Fibroblast of lung (primary cell): ENCODE data around the gene HPCAL1. TPM values are rescaled to one million over a fixed set of nuclear protein-coding genes. Genes with fewer than 3 reads are reported as not detected.
A peak's percentile ranks its signal among the peaks of the same experiment; 100 is the strongest.

Experiments used
- DNase-seq, 2 donors: peaks; one replicate each; pipeline versions ENCODE4 v3.0.0 to v3.0.0-alpha.2; 2010; ENCODE audit warnings: low read depth in 2 of 2
- H2AFZ ChIP-seq: 2 replicates; pipeline ENCODE4 v1.5.1; 2012; ENCODE audit warnings: low read length, control low read depth, inconsistent platforms
- H3K27ac ChIP-seq: 2 replicates; pipeline ENCODE4 v1.5.1; 2011; ENCODE audit warnings: low read length, control low read depth; ENCODE audit not compliant: insufficient read depth
- H3K27me3 ChIP-seq: 2 replicates; pipeline ENCODE4 v1.5.1; 2011; ENCODE audit warnings: mild to moderate bottlenecking, low read length; ENCODE audit not compliant: control insufficient read depth, insufficient read depth
- H3K36me3 ChIP-seq: 2 replicates; pipeline ENCODE4 v1.5.1; 2011; ENCODE audit warnings: low read length; ENCODE audit not compliant: control insufficient read depth, insufficient read depth
- H3K4me1 ChIP-seq: 2 replicates; pipeline ENCODE4 v1.5.1; 2011; ENCODE audit warnings: low read length; ENCODE audit not compliant: control insufficient read depth, insufficient read depth; ENCODE audit errors: extremely low read depth
- H3K4me2 ChIP-seq: 2 replicates; pipeline ENCODE4 v1.5.1; 2011; ENCODE audit warnings: low read length, control low read depth; ENCODE audit not compliant: insufficient read depth; ENCODE audit errors: extremely low read depth
- H3K4me3 ChIP-seq, 4 experiments: fragments of 200-600 bp in 1 of 4; sonication (generic) in 1 of 4; replicated peaks in 1 of 4; 2 replicates each; pipeline ENCODE4 v1.5.1; 2011 to 2016; ENCODE audit warnings: low read length in 4 of 4, low read depth in 3 of 4, mild to moderate bottlenecking in 3 of 4, control low read depth in 2 of 4, inconsistent platforms in 1 of 4, mixed read lengths in 1 of 4; ENCODE audit not compliant: insufficient read depth in 1 of 4; ENCODE audit errors: control extremely low read depth in 1 of 4
- H3K79me2 ChIP-seq: 2 replicates; pipeline ENCODE4 v1.5.1; 2012; ENCODE audit warnings: mild to moderate bottlenecking, low read length, inconsistent platforms; ENCODE audit not compliant: control insufficient read depth, insufficient read depth
- H3K9ac ChIP-seq: 2 replicates; pipeline ENCODE4 v1.5.1; 2011; ENCODE audit warnings: mild to moderate bottlenecking, low read length, control low read depth; ENCODE audit not compliant: insufficient read depth
- H3K9me3 ChIP-seq: 2 replicates; pipeline ENCODE4 v1.5.1; 2012; ENCODE audit warnings: low read depth, low read length; ENCODE audit not compliant: control insufficient read depth, insufficient read depth
- H4K20me1 ChIP-seq: 2 replicates; pipeline ENCODE4 v1.5.1; 2011; ENCODE audit warnings: low read length; ENCODE audit not compliant: control insufficient read depth, insufficient read depth; ENCODE audit errors: extremely low read depth
- EZH2 ChIP-seq: IDR thresholded peaks from 2 replicates; pipeline ENCODE4 v1.5.1; 2012; ENCODE audit warnings: low read length, control low read depth, mild to moderate bottlenecking; ENCODE audit errors: missing control alignments
- polyA plus RNA-seq, 2 donors: library from polyadenylated mRNA; depleted of rRNA in 1 of 2; stranded (reverse) in 1 of 2; unstranded in 1 of 2; fragments of >200 nt; gene quantifications; 2 replicates each; pipeline ENCODE4 v1.2.1, GENCODE V29; 2011 to 2012; ENCODE audit warnings: missing spikeins in 1 of 2
- total RNA-seq: library from RNA; depleted of rRNA; stranded (reverse); fragments of >200 nt; gene quantifications from 2 replicates; pipeline ENCODE4 v1.2.1, GENCODE V29; 2014
- TF ChIP-seq, protein P1 (sequence below), 2 donors: IDR thresholded peaks in 1 of 2; conservative IDR thresholded peaks in 1 of 2; 1 replicate in 1 of 2; 2 replicates in 1 of 2; pipeline ENCODE4 v1.5.1; 2011 to 2012; ENCODE audit warnings: low read length in 2 of 2, control low read depth in 1 of 2, inconsistent platforms in 1 of 2, low read depth in 1 of 2, mild to moderate bottlenecking in 1 of 2

The HPCAL1 gene
- total and polyA plus RNA-seq, 2 donors (not counting 1 experiment from before 2014, with no cell fraction given) = 11.4 to 34.5 TPM

DNA sequence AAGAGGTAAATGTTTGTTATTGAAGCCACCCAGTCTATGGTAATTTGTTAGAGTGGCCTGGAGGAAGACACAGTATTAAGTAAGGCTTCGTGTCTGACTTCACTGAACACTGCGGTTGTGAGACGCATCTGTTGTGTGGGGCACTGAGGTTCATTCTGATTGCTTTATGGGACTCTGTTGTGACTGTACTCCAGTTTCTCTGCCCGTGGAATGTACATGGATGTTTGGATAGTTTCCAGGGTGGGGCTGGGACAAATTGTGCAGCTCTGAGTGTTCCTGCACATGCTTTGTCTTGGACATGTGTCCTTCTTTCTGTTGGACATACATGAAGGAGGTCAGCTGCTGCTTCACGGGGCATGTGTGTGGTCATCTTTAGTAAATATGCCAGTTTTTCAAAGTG, 86.9 kb downstream of the HPCAL1 start:
- Histone ChIP-seq H3K79me2 (no peaks in the 10 kb centered on the region), H3K9ac (no peak overlapping the region), H3K27me3 (no peaks in the 10 kb centered on the region), H3K4me2 (no peak overlapping the region), H3K4me3 (no peak overlapping the region), H3K4me1 (peaks cover 12% of the 10 kb centered on the region), H3K36me3 (no peaks in the 10 kb centered on the region), H3K9me3 (no peaks in the 10 kb centered on the region), H2AFZ (no peak overlapping the region), H3K27ac (no peak overlapping the region), H4K20me1 (no peaks in the 10 kb centered on the region)
- DNase-seq = peak in 1 of 2 donors; percentile 44
- TF ChIP-seq, protein P1, sequence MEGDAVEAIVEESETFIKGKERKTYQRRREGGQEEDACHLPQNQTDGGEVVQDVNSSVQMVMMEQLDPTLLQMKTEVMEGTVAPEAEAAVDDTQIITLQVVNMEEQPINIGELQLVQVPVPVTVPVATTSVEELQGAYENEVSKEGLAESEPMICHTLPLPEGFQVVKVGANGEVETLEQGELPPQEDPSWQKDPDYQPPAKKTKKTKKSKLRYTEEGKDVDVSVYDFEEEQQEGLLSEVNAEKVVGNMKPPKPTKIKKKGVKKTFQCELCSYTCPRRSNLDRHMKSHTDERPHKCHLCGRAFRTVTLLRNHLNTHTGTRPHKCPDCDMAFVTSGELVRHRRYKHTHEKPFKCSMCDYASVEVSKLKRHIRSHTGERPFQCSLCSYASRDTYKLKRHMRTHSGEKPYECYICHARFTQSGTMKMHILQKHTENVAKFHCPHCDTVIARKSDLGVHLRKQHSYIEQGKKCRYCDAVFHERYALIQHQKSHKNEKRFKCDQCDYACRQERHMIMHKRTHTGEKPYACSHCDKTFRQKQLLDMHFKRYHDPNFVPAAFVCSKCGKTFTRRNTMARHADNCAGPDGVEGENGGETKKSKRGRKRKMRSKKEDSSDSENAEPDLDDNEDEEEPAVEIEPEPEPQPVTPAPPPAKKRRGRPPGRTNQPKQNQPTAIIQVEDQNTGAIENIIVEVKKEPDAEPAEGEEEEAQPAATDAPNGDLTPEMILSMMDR (conservative IDR thresholded peaks at IDR 0.05 in 1 of 2, IDR thresholded peaks at IDR 0.05 in 1 of 2; ENCODE audit: low read depth in 1 of 2, low read length in 2 of 2) = no peak
- no peak for TF ChIP-seq EZH2

DNA sequence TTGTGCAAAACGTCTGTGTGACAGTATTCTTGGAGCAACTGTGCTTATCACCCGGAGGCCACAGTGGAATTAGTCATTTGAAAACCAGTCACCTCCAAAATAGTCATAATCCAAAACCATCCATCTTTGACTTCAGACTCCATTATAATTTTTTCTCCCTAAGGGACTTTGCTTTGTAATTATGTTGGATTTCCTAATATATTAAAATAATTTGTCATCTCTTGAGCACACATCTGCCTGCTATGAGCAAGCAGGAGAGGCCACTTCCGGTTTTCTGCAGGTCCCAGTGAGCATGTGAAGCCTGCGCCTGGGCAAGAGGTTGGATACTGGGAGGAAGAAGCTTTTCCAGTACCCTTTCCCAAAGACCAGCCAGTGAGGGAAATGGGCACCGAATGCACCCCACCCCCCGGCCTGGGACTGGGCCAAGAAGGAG, 87.7 kb downstream of the HPCAL1 start:
- H3K4me1 ChIP-seq = peaks cover 12% of the 10 kb centered on the region
- DNase-seq = no peak
- no peaks in the 10 kb centered on the region for H3K9me3 ChIP-seq
- no peak overlapping the region for H3K27ac ChIP-seq
- H3K27me3 ChIP-seq = no peaks in the 10 kb centered on the region
- no peaks in the 10 kb centered on the region for H3K79me2 ChIP-seq
- no peaks in the 10 kb centered on the region for H3K36me3 ChIP-seq
- no peak overlapping the region for H3K4me2 ChIP-seq
- H3K9ac ChIP-seq = no peak overlapping the region
- TF ChIP-seq EZH2 = no peak
- TF ChIP-seq, protein P1 (conservative IDR thresholded peaks at IDR 0.05 in 1 of 2, IDR thresholded peaks at IDR 0.05 in 1 of 2; ENCODE audit: low read depth in 1 of 2, low read length in 2 of 2) = no peak
- no peak overlapping the region for H2AFZ ChIP-seq
- H3K4me3 ChIP-seq = no peak overlapping the region
- no peaks in the 10 kb centered on the region for H4K20me1 ChIP-seq

DNA sequence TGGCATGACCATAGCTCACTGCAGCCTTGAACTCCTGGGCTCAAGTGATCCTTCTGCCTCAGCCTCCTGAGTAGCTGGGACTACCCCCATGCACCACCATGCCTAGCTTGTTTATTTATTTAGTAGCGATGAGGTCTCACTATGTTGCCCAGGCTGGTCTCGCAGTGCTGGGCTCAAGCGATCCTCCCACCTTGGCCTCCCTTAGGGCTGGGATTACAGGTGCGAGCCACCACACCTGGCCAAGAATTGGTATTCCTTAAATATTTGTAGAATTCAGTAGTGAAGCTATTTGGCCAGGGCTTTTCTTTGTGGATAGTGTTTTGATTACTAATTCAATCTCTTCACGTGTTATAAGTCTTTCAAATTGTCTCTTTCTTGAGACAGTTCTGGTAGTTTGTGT, 89.4 kb downstream of the HPCAL1 start:
- H2AFZ ChIP-seq = no peak overlapping the region
- H3K79me2 ChIP-seq = no peaks in the 10 kb centered on the region
- H4K20me1 ChIP-seq = no peaks in the 10 kb centered on the region
- H3K4me2 ChIP-seq = no peak overlapping the region
- no peaks in the 10 kb centered on the region for H3K36me3 ChIP-seq
- no peaks in the 10 kb centered on the region for H3K27me3 ChIP-seq
- TF ChIP-seq EZH2 = no peak
- TF ChIP-seq, protein P1 (conservative IDR thresholded peaks at IDR 0.05 in 1 of 2, IDR thresholded peaks at IDR 0.05 in 1 of 2; ENCODE audit: low read depth in 1 of 2, low read length in 2 of 2) = no peak
- H3K9ac ChIP-seq = no peak overlapping the region
- peaks cover 7% of the 10 kb centered on the region for H3K4me1 ChIP-seq
- no peak overlapping the region for H3K4me3 ChIP-seq
- H3K27ac ChIP-seq = no peak overlapping the region
- H3K9me3 ChIP-seq = no peaks in the 10 kb centered on the region
- no peak for DNase-seq
